ENCODE data around the gene TMEM88. TPM values are rescaled to one million over a fixed set of nuclear protein-coding genes. Genes with fewer than 3 reads are reported as not detected.

TMEM88 gene
- total RNA-seq, 1 donor from 2014 or later, result 12.0 TPM

- no peaks in the 10 kb centered on the region for H3K9me3 ChIP-seq
- intact Hi-C loops (cut with DNase I), result no loop called here
- DNase-seq (peak; percentile 44), ATAC-seq (no peak)
- H3K4me3 ChIP-seq, result no peak overlapping the region
- H3K27me3 ChIP-seq (ENCODE audit: low read depth), result no peaks in the 10 kb centered on the region
- no peak for TF ChIP-seq CTCF (IDR thresholded peaks at IDR 0.05)
- peaks cover 18% of the 10 kb centered on the region for H3K4me1 ChIP-seq
- peaks cover 60% of the 10 kb centered on the region for H3K36me3 ChIP-seq
- no peak overlapping the region for H3K27ac ChIP-seq
Observed at GRCh38 chr17:7846063-7846735, 8.7 kb upstream of the TMEM88 start.

GRCh38 chr17:7846765-7847661 is 7.9 kb upstream of the TMEM88 start:
- ATAC-seq (no peak), DNase-seq (peak; percentile 46)
- no peak for TF ChIP-seq CTCF (IDR thresholded peaks at IDR 0.05)
- no peaks in the 10 kb centered on the region for H3K27me3 ChIP-seq (ENCODE audit: low read depth)
- H3K4me1 ChIP-seq, result peaks cover 23% of the 10 kb centered on the region
- H3K9me3 ChIP-seq, result no peaks in the 10 kb centered on the region
- H3K36me3 ChIP-seq, result peaks cover 68% of the 10 kb centered on the region
- no peak overlapping the region for H3K4me3 ChIP-seq
- H3K27ac ChIP-seq, result no peak overlapping the region
- intact Hi-C loops (cut with DNase I), result no loop called here

GRCh38 chr17:7848131-7848579 is 6.7 kb upstream of the TMEM88 start:
- Histone ChIP-seq H3K9me3 (no peaks in the 10 kb centered on the region), H3K36me3 (peaks cover 80% of the 10 kb centered on the region), H3K4me1 (peaks cover 25% of the 10 kb centered on the region), H3K27me3 (ENCODE audit: low read depth) (no peaks in the 10 kb centered on the region), H3K27ac (no peak overlapping the region), H3K4me3 (no peak overlapping the region)
- TF ChIP-seq CTCF (IDR thresholded peaks at IDR 0.05), result no peak
- DNase-seq (peak; percentile 44), ATAC-seq (no peak)
- intact Hi-C loops (cut with DNase I), result no loop called here

GRCh38 chr17:7848739-7849129 is 6.1 kb upstream of the TMEM88 start:
- Histone ChIP-seq H3K9me3 (no peaks in the 10 kb centered on the region), H3K4me3 (no peak overlapping the region), H3K27ac (no peak overlapping the region), H3K4me1 (peaks cover 25% of the 10 kb centered on the region), H3K36me3 (peaks cover 86% of the 10 kb centered on the region), H3K27me3 (ENCODE audit: low read depth) (no peaks in the 10 kb centered on the region)
- ATAC-seq (no peak), DNase-seq (no peak)
- intact Hi-C loops (cut with DNase I), result no loop called here
- TF ChIP-seq CTCF (IDR thresholded peaks at IDR 0.05), result no peak

- Histone ChIP-seq H3K27ac (no peak overlapping the region), H3K4me3 (no peak overlapping the region), H3K36me3 (peaks cover 90% of the 10 kb centered on the region), H3K4me1 (peaks cover 25% of the 10 kb centered on the region), H3K9me3 (no peaks in the 10 kb centered on the region), H3K27me3 (ENCODE audit: low read depth) (no peaks in the 10 kb centered on the region)
- ATAC-seq (no peak), DNase-seq (peak; percentile 50)
- intact Hi-C loops (cut with DNase I), result no loop called here
- TF ChIP-seq CTCF (IDR thresholded peaks at IDR 0.05), result no peak
Observed at GRCh38 chr17:7849130-7849750, 5.6 kb upstream of the TMEM88 start.
